GM19238 (cell line): ENCODE measurements around the gene STC2.

Source experiments
- DNase-seq: peaks from one replicate; pipeline ENCODE4 v3.0.0; 2011; ENCODE audit warnings: low spot score; ENCODE audit not compliant: insufficient read length

STC2 gene

GRCh38 chr5:173268750-173269432, 59.3 kb downstream of the STC2 start:
- no peak for DNase-seq

- no peak for DNase-seq
These were observed 62.8 kb downstream of the STC2 start for GRCh38 chr5:173265433-173265832.
